Astrocyte (in vitro differentiated cells and primary cell): Measurements from ENCODE around the gene DCTD. TPM values are rescaled to one million over a fixed set of nuclear protein-coding genes. Genes with fewer than 3 reads are reported as not detected.

Source experiments
- DNase-seq: peaks from one replicate; pipeline ENCODE4 v3.0.0-alpha.2; 2010; ENCODE audit warnings: low read depth
- FAIRE-seq: peaks from 2 replicates; lab custom pipeline; 2011; peaks lifted over from hg19 to GRCh38; lab: Jason Lieb, UNC
- H2AFZ ChIP-seq: 2 replicates; pipeline ENCODE4 v1.6.0; 2012; ENCODE audit warnings: low read depth, low read length, inconsistent platforms
- H3K27ac ChIP-seq: 2 replicates; pipeline ENCODE4 v1.5.1; 2011; ENCODE audit warnings: low read depth, low read length, inconsistent platforms
- H3K27me3 ChIP-seq: 2 replicates; pipeline ENCODE4 v1.6.0; 2011; ENCODE audit warnings: low read length, inconsistent platforms; ENCODE audit not compliant: insufficient read depth
- H3K36me3 ChIP-seq: 2 replicates; pipeline ENCODE4 v1.5.1; 2011; ENCODE audit warnings: low read length, inconsistent platforms; ENCODE audit not compliant: insufficient read depth
- H3K4me1 ChIP-seq: 2 replicates; pipeline ENCODE4 v1.5.1; 2011; ENCODE audit warnings: low read length, inconsistent platforms; ENCODE audit not compliant: insufficient read depth
- H3K4me2 ChIP-seq: 2 replicates; pipeline ENCODE4 v1.6.0; 2012; ENCODE audit warnings: low read length, inconsistent platforms
- H3K4me3 ChIP-seq: 2 replicates; pipeline ENCODE4 v1.5.1; 2011; ENCODE audit warnings: low read depth, mild to moderate bottlenecking, low read length, inconsistent platforms; ENCODE audit not compliant: insufficient read depth
- H3K79me2 ChIP-seq: 2 replicates; pipeline ENCODE4 v1.6.0; 2012; ENCODE audit warnings: mild to moderate bottlenecking, low read length, inconsistent platforms; ENCODE audit not compliant: insufficient read depth
- H3K9ac ChIP-seq: 2 replicates; pipeline ENCODE4 v1.6.0; 2012; ENCODE audit warnings: mild to moderate bottlenecking, low read length, inconsistent platforms
- H3K9me3 ChIP-seq: 2 replicates; pipeline ENCODE4 v1.5.1; 2012; ENCODE audit warnings: low read depth, mild to moderate bottlenecking, low read length, inconsistent platforms; ENCODE audit not compliant: insufficient read depth
- H4K20me1 ChIP-seq: 2 replicates; pipeline ENCODE4 v1.6.0; 2012; ENCODE audit warnings: low read length, inconsistent platforms; ENCODE audit not compliant: insufficient read depth
- H3K27ac Mint-ChIP-seq: one replicate; pipeline ENCODE4 v1.8.0; 2021; ENCODE audit warnings: mild to moderate bottlenecking, mixed read lengths; ENCODE audit not compliant: unreplicated experiment
- H3K27me3 Mint-ChIP-seq: one replicate; pipeline ENCODE4 v1.8.0; 2021; ENCODE audit warnings: low read depth, mixed read lengths; ENCODE audit not compliant: unreplicated experiment
- H3K36me3 Mint-ChIP-seq: one replicate; pipeline ENCODE4 v1.8.0; 2021; ENCODE audit warnings: low read depth, mixed read lengths; ENCODE audit not compliant: unreplicated experiment
- H3K4me1 Mint-ChIP-seq: one replicate; pipeline ENCODE4 v1.8.0; 2021; ENCODE audit warnings: low read depth, mixed read lengths; ENCODE audit not compliant: unreplicated experiment
- H3K4me3 Mint-ChIP-seq: one replicate; pipeline ENCODE4 v1.8.0; 2021; ENCODE audit warnings: mild to moderate bottlenecking, moderate library complexity, mixed read lengths; ENCODE audit not compliant: unreplicated experiment
- H3K9me3 Mint-ChIP-seq: one replicate; pipeline ENCODE4 v1.8.0; 2021; ENCODE audit warnings: mild to moderate bottlenecking, mixed read lengths; ENCODE audit not compliant: unreplicated experiment
- CTCF ChIP-seq: IDR thresholded peaks from 2 replicates; pipeline ENCODE4 v1.5.1; 2011; ENCODE audit warnings: low read depth, mild to moderate bottlenecking, inconsistent platforms, low read length, moderate library complexity; ENCODE audit not compliant: insufficient read depth
- EZH2 ChIP-seq: IDR thresholded peaks from 2 replicates; pipeline ENCODE4 v1.6.1; 2012; ENCODE audit warnings: mild to moderate bottlenecking, low read length, inconsistent platforms; ENCODE audit not compliant: insufficient read depth
- total RNA-seq: library from RNA; stranded (reverse); gene quantifications from 2 replicates; pipeline ENCODE4 v1.2.1, GENCODE V29; 2021

Gene DCTD
- total RNA-seq, 1 donor from 2014 or later = 119 TPM

DNA sequence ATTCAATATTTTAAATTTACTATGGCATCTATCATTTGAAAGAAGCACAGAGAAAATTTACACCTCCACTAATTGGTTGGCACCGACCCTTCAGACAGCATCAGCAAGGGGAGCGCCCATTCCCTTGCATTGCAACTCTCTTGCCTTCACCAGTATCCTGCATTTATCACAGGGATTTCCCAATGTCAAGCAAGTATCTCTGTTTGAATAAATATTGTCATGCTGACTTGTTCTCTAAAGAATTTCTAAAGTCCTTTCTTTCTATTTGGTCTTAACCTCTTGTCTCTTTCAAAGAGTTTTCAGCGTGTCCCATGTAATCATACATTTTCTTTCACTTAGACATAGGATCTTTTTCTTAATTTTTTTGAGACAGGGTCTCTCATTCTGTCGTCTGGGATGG, 10.4 kb downstream of the DCTD start:
- no peaks in the 10 kb centered on the region for H3K4me1 ChIP-seq
- TF ChIP-seq CTCF (no peak), EZH2 (no peak)
- FAIRE-seq (no peak), DNase-seq (no peak)
- Mint-ChIP-seq H3K27me3 (no peaks in the 10 kb centered on the region), H3K27ac (no peak overlapping the region), H3K9me3 (no peaks in the 10 kb centered on the region), H3K36me3 (peaks cover 30% of the 10 kb centered on the region), H3K4me3 (no peak overlapping the region), H3K4me1 (peaks cover 8% of the 10 kb centered on the region)
- H3K79me2 ChIP-seq = peaks cover 43% of the 10 kb centered on the region
- no peaks in the 10 kb centered on the region for H3K9me3 ChIP-seq
- no peaks in the 10 kb centered on the region for H3K27me3 ChIP-seq
- H4K20me1 ChIP-seq = peaks cover 51% of the 10 kb centered on the region
- no peak overlapping the region for H3K4me3 ChIP-seq
- no peak overlapping the region for H3K9ac ChIP-seq
- no peak overlapping the region for H3K27ac ChIP-seq
- peaks cover 33% of the 10 kb centered on the region for H3K36me3 ChIP-seq
- H2AFZ ChIP-seq = no peak overlapping the region
- H3K4me2 ChIP-seq = no peak overlapping the region

DNA sequence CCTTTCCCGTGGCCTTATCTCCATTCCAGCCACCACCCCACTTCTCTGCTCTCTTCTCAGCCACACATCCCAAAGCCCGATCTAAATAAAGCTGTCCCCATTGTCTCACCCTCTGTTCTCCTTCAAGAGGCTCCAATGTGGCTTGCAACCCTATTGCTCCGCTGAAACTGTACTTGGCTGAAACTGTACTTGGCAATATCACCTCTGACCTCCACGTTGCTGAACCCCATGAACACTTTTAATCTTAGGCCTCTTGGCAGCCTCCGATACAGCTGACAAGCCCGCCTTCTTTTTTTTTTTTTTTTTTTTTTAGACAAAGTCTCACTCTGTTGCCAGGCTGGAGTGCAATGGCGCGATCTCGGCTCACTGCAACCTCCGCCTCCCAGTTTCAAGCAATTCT, 12.1 kb downstream of the DCTD start:
- Mint-ChIP-seq H3K4me1 (peaks cover 8% of the 10 kb centered on the region), H3K9me3 (no peaks in the 10 kb centered on the region), H3K4me3 (no peak overlapping the region), H3K27me3 (no peaks in the 10 kb centered on the region), H3K36me3 (peaks cover 31% of the 10 kb centered on the region), H3K27ac (no peak overlapping the region)
- Histone ChIP-seq H3K4me3 (no peak overlapping the region), H3K9me3 (no peaks in the 10 kb centered on the region), H3K4me1 (no peaks in the 10 kb centered on the region), H3K4me2 (no peak overlapping the region), H3K9ac (no peak overlapping the region), H3K27ac (no peak overlapping the region), H3K36me3 (peaks cover 27% of the 10 kb centered on the region), H3K27me3 (no peaks in the 10 kb centered on the region), H4K20me1 (peaks cover 60% of the 10 kb centered on the region), H3K79me2 (peaks cover 28% of the 10 kb centered on the region), H2AFZ (no peak overlapping the region)
- DNase-seq (no peak), FAIRE-seq (no peak)
- TF ChIP-seq EZH2 (no peak), CTCF (no peak)

DNA sequence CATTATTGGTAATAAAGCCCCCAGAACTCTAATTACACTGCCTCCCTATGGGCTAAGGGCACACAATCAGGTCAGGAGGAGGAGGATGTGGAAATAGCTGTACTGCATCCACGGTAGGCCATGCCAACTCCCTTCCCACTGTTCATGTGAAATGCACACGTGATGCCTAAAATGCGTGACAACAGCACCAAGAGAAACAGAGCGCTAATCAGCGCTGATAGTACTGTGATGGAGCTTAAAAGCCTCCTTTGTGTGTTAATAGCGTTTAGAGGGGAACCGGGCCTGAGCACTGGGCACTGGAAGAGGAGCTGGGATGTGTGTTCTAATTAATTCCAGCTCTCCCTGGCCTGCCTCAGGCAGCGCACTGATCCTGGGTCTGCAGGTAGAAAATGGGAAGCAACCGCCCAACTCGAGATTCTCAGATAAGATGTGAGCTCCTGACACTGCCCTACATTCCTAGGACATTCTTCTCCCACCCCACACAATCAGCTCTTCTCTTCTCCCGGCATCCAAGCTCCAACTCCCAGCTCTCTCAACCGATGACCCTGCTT, 12.9 kb downstream of the DCTD start:
- Histone ChIP-seq H3K9me3 (no peaks in the 10 kb centered on the region), H4K20me1 (peaks cover 63% of the 10 kb centered on the region), H3K9ac (no peak overlapping the region), H3K27ac (no peak overlapping the region), H3K36me3 (peaks cover 28% of the 10 kb centered on the region), H3K4me2 (no peak overlapping the region), H3K4me3 (no peak overlapping the region), H3K79me2 (peaks cover 25% of the 10 kb centered on the region), H3K4me1 (no peaks in the 10 kb centered on the region), H3K27me3 (no peaks in the 10 kb centered on the region), H2AFZ (no peak overlapping the region)
- FAIRE-seq (no peak), DNase-seq (no peak)
- Mint-ChIP-seq H3K9me3 (no peaks in the 10 kb centered on the region), H3K4me3 (peak overlapping the region; percentile 37), H3K36me3 (peaks cover 35% of the 10 kb centered on the region), H3K27ac (peak overlapping the region; percentile 10), H3K27me3 (no peaks in the 10 kb centered on the region), H3K4me1 (peaks cover 8% of the 10 kb centered on the region)
- TF ChIP-seq CTCF = no peak
- no peak for TF ChIP-seq EZH2
